HCT116 (cell line): Measurements from ENCODE around the gene UBR3. TPM values are rescaled to one million over a fixed set of nuclear protein-coding genes. Genes with fewer than 3 reads are reported as not detected.

ENCODE experiments used
- ATAC-seq: fragments of 200-7000 bp; cut with Tn5 transposase; 2 replicates; pipeline ENCODE4 v1.9.1; 2020; ENCODE audit warnings: mild to moderate bottlenecking, moderate library complexity
- BruUV-seq: library from RNA; stranded (reverse); fragments of 400-500 nt; replicated peaks from 2 replicates; lab custom pipeline; 2021; lab: Mats Ljungman, UMichigan
- CTCF ChIA-PET: fragments of 300-600 bp; sonication (Branson Sonifier 250); formaldehyde crosslinking; loops from one replicate; lab custom pipeline; 2021; ENCODE audit warnings: antibody characterized with exemption; lab: Charles Lee
- POLR2A ChIA-PET: fragments of 300-600, 350-600 bp; sonication (Branson Sonifier 250); formaldehyde crosslinking; loops from one replicate; lab custom pipeline; 2021; ENCODE audit warnings: antibody characterized with exemption; lab: Charles Lee
- RAD21 ChIA-PET, 2 experiments: fragments of 300-600 bp; sonication (Branson Sonifier 250); formaldehyde crosslinking; loops; one replicate each; lab custom pipeline; 2023; ENCODE audit warnings: low total read pairs in 2 of 2; ENCODE audit not compliant: uncharacterized antibody in 2 of 2, unreplicated experiment in 2 of 2, low non-redundant PET in 1 of 2; lab: Charles Lee
- DNase-seq: peaks from one replicate; pipeline ENCODE4 v3.0.0-alpha.2; 2010; ENCODE audit warnings: low read depth, low spot score
- H2AFZ ChIP-seq: fragments of 200-600 bp; shearing (Covaris generic), sonication (generic); 2 replicates; pipeline ENCODE4 v1.6.1; 2017; ENCODE audit warnings: low read depth, mixed run types, mixed read lengths, antibody characterized with exemption, low read length; ENCODE audit not compliant: poor library complexity, severe bottlenecking
- H3K27ac ChIP-seq: 2 replicates; pipeline ENCODE4 v1.5.1; 2012; ENCODE audit warnings: low read depth, low read length
- H3K27me3 ChIP-seq: fragments of 200-600 bp; sonication (generic); 2 replicates; pipeline ENCODE4 v1.6.1; 2016; ENCODE audit warnings: mixed run types, low read length, mixed read lengths; ENCODE audit not compliant: insufficient read depth
- H3K36me3 ChIP-seq, 2 experiments: fragments of 200-500 bp in 1 of 2; fragments of 200-600 bp in 1 of 2; sonication (Bioruptor generic) in 1 of 2; sonication (generic) in 1 of 2; 2 replicates each; pipeline versions ENCODE4 v1.5.1 to v1.6.1; 2014 to 2016; ENCODE audit warnings: low read length in 2 of 2, inconsistent platforms in 1 of 2, mixed read lengths in 1 of 2, mixed run types in 1 of 2; ENCODE audit not compliant: insufficient read depth in 2 of 2, control insufficient read depth in 1 of 2
- H3K4me1 ChIP-seq, 2 experiments: fragments of 200-600 bp in 1 of 2; sonication (generic) in 1 of 2; 2 replicates each; pipeline versions ENCODE4 v1.5.1 to v1.6.1; 2012 to 2017; ENCODE audit warnings: low read length in 2 of 2, inconsistent platforms in 1 of 2, mild to moderate bottlenecking in 1 of 2, mixed read lengths in 1 of 2, mixed run types in 1 of 2, moderate library complexity in 1 of 2; ENCODE audit not compliant: insufficient read depth in 2 of 2, control insufficient read depth in 1 of 2
- H3K4me2 ChIP-seq: fragments of 200-600 bp; sonication (generic); 2 replicates; pipeline ENCODE4 v1.6.1; 2017; ENCODE audit warnings: mixed run types, low read length, mixed read lengths
- H3K4me3 ChIP-seq, 2 experiments: fragments of 200-600 bp in 1 of 2; sonication (generic) in 1 of 2; replicated peaks in 1 of 2; 2 replicates each; pipeline ENCODE4 v1.5.1; 2011 to 2016; ENCODE audit warnings: low read length in 2 of 2, control low read depth in 1 of 2, low read depth in 1 of 2, mild to moderate bottlenecking in 1 of 2, mixed read lengths in 1 of 2, mixed run types in 1 of 2
- H3K79me2 ChIP-seq: fragments of 200-600 bp; sonication (generic); 2 replicates; pipeline ENCODE4 v1.6.1; 2017; ENCODE audit warnings: mild to moderate bottlenecking, mixed run types, low read length, moderate library complexity, mixed read lengths; ENCODE audit not compliant: insufficient read depth
- H3K9ac ChIP-seq: fragments of 200-600 bp; sonication (generic); 2 replicates; pipeline ENCODE4 v1.6.1; 2016; ENCODE audit warnings: low read length, mixed read lengths
- H3K9me2 ChIP-seq: fragments of 200-600 bp; sonication (generic), shearing (Covaris generic); 2 replicates; pipeline ENCODE4 v1.6.1; 2017; ENCODE audit warnings: mixed run types, mild to moderate bottlenecking, moderate library complexity; ENCODE audit not compliant: insufficient read depth
- H3K9me3 ChIP-seq, 2 experiments: fragments of 200-500 bp in 1 of 2; fragments of 200-600 bp in 1 of 2; sonication (Bioruptor generic) in 1 of 2; sonication (generic) in 1 of 2; 2 replicates each; pipeline ENCODE4 v1.6.1; 2014 to 2017; ENCODE audit warnings: low read length in 2 of 2, mixed read lengths in 2 of 2, inconsistent platforms in 1 of 2, low read depth in 1 of 2, mild to moderate bottlenecking in 1 of 2, mixed run types in 1 of 2, moderate library complexity in 1 of 2; ENCODE audit not compliant: control insufficient read depth in 1 of 2, insufficient read depth in 1 of 2
- H4K20me1 ChIP-seq: fragments of 200-600 bp; sonication (generic), shearing (Covaris generic); 2 replicates; pipeline ENCODE4 v1.6.1; 2017; ENCODE audit warnings: mixed run types, mild to moderate bottlenecking, moderate library complexity; ENCODE audit not compliant: insufficient read depth
- EGR1 ChIP-seq: IDR thresholded peaks from 2 replicates; pipeline ENCODE4 v1.6.1; 2012; ENCODE audit warnings: low read depth
- ELF1 ChIP-seq: IDR thresholded peaks from 2 replicates; pipeline ENCODE4 v1.6.1; 2012; ENCODE audit warnings: low read depth, borderline replicate concordance
- EZH2 ChIP-seq: fragments of 200-600 bp; sonication (generic); IDR thresholded peaks from 2 replicates; pipeline ENCODE4 v1.6.1; 2017; ENCODE audit warnings: antibody characterized with exemption, mixed run types
- JUND ChIP-seq: IDR thresholded peaks from 2 replicates; pipeline ENCODE4 v1.6.1; 2012
- POLR2A ChIP-seq: IDR thresholded peaks from 2 replicates; pipeline ENCODE4 v1.7.0; 2011; ENCODE audit warnings: borderline replicate concordance; ENCODE audit not compliant: insufficient read depth, insufficient read length; ENCODE audit errors: extremely low read depth
- TCF7L2 ChIP-seq: IDR thresholded peaks from 2 replicates; pipeline ENCODE4 v1.7.0; 2011; ENCODE audit warnings: borderline replicate concordance, inconsistent platforms; ENCODE audit not compliant: insufficient read depth, insufficient read length; ENCODE audit errors: extremely low read depth
- ZNF274 ChIP-seq: fragments of 200-500 bp; sonication (Bioruptor generic); IDR thresholded peaks from 2 replicates; pipeline ENCODE4 v1.6.1; 2014; ENCODE audit warnings: mild to moderate bottlenecking, low read depth, low read length, inconsistent platforms
- intact Hi-C: fragments of 100-400 bp; cut with micrococcal nuclease; formaldehyde crosslinking; loops from 2 replicates; pipeline ENCODE4 v1.10.0; 2022
- total RNA-seq: library from RNA; stranded (reverse); gene quantifications from one replicate; pipeline ENCODE4 v1.2.1, GENCODE V29; 2021; ENCODE audit not compliant: unreplicated experiment
- TF ChIP-seq, protein P1 (sequence below): IDR thresholded peaks from 2 replicates; pipeline ENCODE4 v1.6.1; 2012; ENCODE audit warnings: low read depth

UBR3 gene
- total RNA-seq, 1 experiment from 2014 or later: 29.5 TPM

DNA sequence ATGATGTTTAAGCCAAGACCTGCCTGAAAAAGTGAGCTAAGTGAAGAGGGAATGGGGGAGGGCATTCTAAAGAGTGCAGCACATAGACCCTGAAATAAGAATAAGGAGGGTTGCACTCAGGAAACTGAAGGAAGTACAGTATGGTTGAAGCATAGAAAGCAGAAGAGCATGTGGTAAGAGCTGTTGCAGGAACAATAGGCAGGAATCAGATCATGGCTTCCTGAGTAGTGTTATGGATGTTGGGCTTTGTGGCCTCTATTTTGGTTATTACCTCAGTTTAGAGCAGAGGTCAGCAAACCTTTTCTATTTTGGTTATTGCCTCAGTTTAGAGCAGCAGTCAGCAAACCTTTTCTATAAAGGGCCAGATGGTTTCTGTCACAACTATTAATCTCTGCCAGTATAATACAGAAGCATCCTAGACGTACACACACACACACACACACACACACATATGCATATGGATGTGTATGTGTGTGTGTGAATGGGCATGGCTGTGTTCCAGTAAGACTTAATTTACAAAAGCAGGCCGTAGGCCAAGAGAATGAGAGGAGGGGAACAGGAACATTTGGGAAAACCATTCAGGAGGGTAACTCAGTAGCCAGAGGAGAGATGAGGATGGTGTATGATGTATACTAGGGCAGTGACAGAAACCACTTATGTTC is 259.6 kb downstream of the UBR3 start:
- H3K27me3 ChIP-seq: no peaks in the 10 kb centered on the region
- BruUV-seq: no TSS peak
- ATAC-seq (no peak), DNase-seq (no peak)
- no peak overlapping the region for H3K4me3 ChIP-seq
- POLR2A ChIA-PET: no interaction called here
- CTCF ChIA-PET: no interaction called here
- H3K27ac ChIP-seq: no peak overlapping the region
- intact Hi-C loops: no loop called here
- no peaks in the 10 kb centered on the region for H3K9me3 ChIP-seq
- H4K20me1 ChIP-seq: no peaks in the 10 kb centered on the region
- H2AFZ ChIP-seq: no peak overlapping the region
- H3K4me2 ChIP-seq: no peak overlapping the region
- no peaks in the 10 kb centered on the region for H3K4me1 ChIP-seq
- no peak overlapping the region for H3K9ac ChIP-seq
- H3K79me2 ChIP-seq: no peaks in the 10 kb centered on the region
- H3K36me3 ChIP-seq: no peaks in the 10 kb centered on the region
- H3K9me2 ChIP-seq: no peaks in the 10 kb centered on the region
- RAD21 ChIA-PET: no interaction called here
- TF ChIP-seq EGR1 (no peak), JUND (no peak), EZH2 (no peak), ELF1 (no peak), ZNF274 (no peak), POLR2A (no peak), TCF7L2 (no peak)
- TF ChIP-seq, protein P1, sequence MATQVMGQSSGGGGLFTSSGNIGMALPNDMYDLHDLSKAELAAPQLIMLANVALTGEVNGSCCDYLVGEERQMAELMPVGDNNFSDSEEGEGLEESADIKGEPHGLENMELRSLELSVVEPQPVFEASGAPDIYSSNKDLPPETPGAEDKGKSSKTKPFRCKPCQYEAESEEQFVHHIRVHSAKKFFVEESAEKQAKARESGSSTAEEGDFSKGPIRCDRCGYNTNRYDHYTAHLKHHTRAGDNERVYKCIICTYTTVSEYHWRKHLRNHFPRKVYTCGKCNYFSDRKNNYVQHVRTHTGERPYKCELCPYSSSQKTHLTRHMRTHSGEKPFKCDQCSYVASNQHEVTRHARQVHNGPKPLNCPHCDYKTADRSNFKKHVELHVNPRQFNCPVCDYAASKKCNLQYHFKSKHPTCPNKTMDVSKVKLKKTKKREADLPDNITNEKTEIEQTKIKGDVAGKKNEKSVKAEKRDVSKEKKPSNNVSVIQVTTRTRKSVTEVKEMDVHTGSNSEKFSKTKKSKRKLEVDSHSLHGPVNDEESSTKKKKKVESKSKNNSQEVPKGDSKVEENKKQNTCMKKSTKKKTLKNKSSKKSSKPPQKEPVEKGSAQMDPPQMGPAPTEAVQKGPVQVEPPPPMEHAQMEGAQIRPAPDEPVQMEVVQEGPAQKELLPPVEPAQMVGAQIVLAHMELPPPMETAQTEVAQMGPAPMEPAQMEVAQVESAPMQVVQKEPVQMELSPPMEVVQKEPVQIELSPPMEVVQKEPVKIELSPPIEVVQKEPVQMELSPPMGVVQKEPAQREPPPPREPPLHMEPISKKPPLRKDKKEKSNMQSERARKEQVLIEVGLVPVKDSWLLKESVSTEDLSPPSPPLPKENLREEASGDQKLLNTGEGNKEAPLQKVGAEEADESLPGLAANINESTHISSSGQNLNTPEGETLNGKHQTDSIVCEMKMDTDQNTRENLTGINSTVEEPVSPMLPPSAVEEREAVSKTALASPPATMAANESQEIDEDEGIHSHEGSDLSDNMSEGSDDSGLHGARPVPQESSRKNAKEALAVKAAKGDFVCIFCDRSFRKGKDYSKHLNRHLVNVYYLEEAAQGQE: no peak
